ENCODE data around the gene TMEM185B.

The TMEM185B gene

GRCh38 chr2:120230515-120231471 is 7.6 kb upstream of the TMEM185B start:
- no peak for DNase-seq

DNA sequence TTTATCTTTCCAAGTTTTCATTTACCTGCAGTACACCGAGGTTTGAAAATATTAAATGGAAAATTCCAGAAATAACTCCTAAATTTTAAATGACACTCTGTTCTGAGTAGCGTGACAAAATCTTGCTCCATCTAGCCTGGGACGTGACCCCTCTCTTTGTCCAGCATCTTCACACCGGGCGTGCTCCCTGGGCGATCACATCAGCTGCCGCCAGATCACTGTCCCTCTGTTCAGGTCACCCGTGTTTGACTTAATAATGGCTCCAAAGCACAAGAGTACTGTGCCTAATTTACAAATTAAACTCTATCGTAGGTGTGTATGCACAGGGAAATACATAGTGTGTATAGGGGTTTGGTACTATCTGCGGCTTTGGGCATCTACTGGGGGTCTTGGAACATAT is 6.1 kb upstream of the TMEM185B start:
- no peak for DNase-seq

- peak; percentile 80 for DNase-seq
Observed at GRCh38 chr2:120228503-120228902, 5.3 kb upstream of the TMEM185B start.

GRCh38 chr2:120227111-120227991 is 4.2 kb upstream of the TMEM185B start:
- no peak for DNase-seq

- DNase-seq, result no peak
Observed at GRCh38 chr2:120226316-120226715, 3.1 kb upstream of the TMEM185B start.

GRCh38 chr2:120225549-120226065 is 2.4 kb upstream of the TMEM185B start:
- DNase-seq, result no peak

DNA sequence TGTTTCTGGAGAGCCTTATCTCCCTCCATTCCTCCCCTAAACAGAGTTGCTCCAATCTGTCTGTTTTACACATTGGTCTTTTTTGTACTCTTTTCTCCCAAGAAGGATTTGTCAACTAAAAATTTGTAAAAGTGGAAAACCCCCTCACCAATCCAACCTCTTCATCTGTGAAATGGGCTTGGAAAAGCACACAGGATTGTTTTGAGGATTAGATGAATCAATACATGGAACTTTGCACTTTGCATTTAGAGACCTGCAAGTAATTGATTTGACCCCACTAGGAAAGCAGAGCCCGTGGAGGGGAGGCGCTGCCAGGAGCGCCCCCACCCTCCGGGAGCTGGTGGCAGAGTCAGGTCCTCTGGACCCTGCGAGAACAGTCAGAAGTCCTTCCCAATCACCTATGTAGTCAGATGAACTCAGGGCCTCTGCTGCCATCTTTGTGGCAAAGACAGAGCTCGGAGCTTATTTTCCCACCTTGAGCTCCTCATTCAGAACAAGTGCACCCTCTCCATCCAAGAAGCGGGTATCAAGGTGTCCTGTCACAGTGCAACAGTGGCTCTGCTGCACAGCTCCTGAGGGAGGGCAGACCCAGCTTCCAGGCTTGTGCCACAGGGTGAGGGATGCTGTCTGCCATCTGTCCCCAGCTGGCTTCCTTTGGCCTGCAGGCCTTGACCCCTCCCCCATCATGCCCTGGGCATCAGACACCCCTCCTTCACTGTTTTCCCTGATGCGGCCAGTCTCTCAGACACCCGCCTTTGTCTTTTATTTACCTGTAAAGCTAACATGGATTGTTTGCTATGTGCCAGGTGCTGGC is 1.7 kb upstream of the TMEM185B start:
- DNase-seq, result no peak

- DNase-seq, result no peak
Observed at GRCh38 chr2:120224256-120224655, 1.1 kb upstream of the TMEM185B start.

GRCh38 chr2:120222186-120223033 is 790 bp downstream of the TMEM185B start:
- DNase-seq, result no peak

GRCh38 chr2:120221616-120222015 is 1.6 kb downstream of the TMEM185B start:
- no peak for DNase-seq

DNA sequence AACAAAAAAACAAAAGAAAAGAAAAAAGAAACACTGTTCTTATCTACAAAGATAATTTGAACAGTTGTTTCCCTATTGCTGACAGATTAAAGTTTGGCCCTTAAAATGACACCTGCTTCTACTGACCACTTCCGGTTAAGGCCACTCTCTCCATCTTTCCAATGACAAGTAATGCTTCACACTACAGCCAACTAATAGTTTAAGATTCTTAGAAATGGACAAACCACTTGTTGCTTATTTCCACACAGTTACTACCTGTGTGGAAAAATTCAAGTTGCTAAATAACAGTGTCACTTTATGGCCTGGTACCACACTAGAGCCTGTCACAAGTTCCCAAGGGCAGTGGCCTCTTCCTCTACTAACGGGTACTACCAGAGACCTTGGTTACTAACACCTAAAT is 2.4 kb downstream of the TMEM185B start:
- no peak for DNase-seq

GRCh38 chr2:120219766-120220165 is 3.4 kb downstream of the TMEM185B start:
- no peak for DNase-seq

GRCh38 chr2:120219291-120219690 is 3.9 kb downstream of the TMEM185B start:
- DNase-seq, result no peak

DNA sequence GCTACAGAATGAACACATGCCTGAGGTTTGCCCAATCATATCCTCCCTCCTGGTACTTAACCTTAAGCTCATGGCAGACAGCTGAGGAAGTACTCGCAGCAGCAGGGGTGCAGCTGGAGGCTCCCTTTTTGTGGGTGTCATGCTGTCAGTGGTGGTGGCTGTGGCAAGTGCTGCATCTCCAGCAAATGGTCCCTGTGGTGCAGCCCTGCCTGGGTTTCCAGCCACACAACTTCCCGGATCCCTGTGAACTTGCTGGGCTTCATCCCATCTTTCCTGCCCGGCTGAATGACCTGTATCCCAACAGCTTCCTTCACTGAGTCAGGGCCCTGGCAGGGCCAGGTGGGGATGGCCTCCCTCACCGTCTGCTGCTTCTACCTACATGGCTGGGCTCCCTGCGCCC is 5.0 kb downstream of the TMEM185B start:
- no peak for DNase-seq

DNA sequence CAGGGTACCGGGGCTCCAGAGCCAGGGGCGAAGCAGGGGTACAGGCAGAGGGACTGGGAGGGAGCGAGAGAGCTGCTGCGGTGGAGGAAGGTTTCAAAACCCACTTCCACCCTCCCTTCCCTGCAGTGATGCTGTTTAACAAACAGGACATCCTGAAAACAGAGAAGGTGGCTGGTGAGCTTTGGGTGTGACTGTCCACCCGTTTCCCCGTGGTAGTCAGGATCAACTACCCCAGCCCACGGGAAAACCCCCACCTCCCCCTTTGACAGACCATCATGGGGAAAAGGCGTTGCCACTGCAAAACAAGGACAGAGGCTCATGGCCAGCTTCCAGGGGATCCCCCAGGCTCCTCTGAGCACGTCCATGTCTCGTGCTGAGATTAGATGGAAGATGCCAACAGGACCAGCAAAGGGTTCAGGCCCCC is 12.9 kb downstream of the TMEM185B start:
- no peak for DNase-seq

GRCh38 chr2:120209427-120210269 is 13.6 kb downstream of the TMEM185B start:
- no peak for DNase-seq

DNA sequence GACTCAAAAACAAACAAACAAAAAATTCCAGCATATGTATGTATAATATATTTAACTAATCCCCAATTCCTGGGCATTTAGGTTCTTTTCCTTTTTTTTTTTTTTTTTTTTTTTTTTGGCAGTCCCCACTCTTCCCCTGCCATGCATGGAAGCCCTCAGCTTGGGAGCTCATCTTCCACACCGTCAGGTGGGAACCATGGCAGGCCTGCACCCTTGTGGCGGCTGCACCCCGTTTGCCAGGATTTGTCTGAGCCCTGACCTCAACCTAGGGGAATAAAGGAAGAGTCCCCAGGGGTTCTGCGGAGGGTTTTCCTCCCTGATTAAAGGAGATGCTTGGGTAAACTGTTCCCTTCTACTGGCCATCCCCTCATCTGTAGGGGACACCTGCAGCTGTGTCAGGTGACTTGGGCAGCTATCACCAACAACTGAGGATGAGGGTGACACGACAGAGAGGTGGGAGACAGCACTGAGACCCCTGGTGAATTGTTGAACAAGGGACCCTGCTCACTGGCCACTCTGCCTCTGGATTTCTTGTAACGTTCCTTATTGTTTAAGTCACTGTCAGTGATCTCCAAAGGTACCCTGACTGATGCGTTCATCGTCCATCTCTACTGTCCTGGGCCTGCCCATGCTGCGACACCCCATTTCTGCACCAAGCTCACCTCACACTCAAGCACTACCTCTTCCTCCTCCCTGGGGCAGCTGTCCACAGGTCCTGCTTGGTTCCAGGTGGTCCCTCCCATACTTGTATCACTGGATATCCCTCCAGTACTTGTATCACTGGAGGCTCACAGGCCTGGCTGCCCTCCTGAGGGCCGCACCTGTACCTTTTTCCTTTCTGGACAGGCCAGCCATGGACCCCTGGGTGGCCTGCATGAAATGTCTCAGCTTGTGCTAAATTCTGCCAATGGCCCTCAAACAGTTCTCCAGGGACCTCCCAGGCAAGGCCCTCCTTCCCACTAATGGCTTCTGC is 14.5 kb downstream of the TMEM185B start:
- DNase-seq, result no peak

GRCh38 chr2:120206022-120206581 is 17.1 kb downstream of the TMEM185B start:
- no peak for DNase-seq
